SW 1271 (cell line): Measurements from ENCODE around the gene ASB14.
A peak's percentile ranks its signal among the peaks of the same experiment; 100 is the strongest.
"Not testable (repeated sequence)": the region's sequence is repeated elsewhere in the genome, so short reads cannot be mapped to it uniquely, and the experiment has no call there.

ENCODE experiments used
- DNase-seq, 2 experiments: peaks; one replicate each; lab custom pipeline; 2025; lab: John Stamatoyannopoulos, UW

The ASB14 gene

DNA sequence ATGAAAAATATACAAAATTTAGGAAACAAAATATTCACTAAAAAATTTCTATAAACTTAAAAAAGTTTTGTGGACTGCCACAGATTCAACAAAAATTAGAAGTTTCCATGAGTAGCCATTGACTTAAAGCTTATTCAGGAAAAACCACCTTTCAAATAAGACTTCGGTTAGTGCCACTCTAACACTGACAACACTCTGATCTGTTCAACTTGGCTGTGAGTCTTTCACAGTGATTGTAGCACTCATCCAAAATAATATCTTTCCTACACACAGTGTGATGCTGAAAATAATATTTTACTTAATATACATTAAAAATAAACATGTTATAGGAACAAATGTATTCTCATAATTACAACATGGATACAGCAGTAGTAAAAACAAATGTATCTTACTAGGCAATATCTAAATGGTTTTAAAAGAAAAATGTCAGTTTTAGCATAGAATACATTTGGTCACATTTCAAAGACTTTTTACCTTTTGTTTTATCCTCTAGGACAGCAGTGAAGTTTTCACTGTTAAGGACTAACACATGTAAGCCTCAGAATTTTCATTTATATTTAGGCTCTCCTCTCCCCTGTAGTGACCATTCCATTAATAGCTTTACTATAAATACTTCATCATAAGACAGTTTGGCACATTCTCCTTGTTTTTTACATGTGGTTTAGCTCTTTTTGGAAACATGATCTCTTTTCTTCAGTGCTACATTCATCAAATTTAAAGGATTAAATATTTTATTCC lies at the start of gene ASB14:
ASB14 (minus strand) TSS at position 527 of the 738 bp plus-strand sequence. CDS start 652 bp downstream, outside the sequence.
- no peak for DNase-seq

GRCh38 chr3:57339071-57339642 lies 46.7 kb upstream of the ASB14 start:
- DNase-seq = not testable (repeated sequence)

DNA sequence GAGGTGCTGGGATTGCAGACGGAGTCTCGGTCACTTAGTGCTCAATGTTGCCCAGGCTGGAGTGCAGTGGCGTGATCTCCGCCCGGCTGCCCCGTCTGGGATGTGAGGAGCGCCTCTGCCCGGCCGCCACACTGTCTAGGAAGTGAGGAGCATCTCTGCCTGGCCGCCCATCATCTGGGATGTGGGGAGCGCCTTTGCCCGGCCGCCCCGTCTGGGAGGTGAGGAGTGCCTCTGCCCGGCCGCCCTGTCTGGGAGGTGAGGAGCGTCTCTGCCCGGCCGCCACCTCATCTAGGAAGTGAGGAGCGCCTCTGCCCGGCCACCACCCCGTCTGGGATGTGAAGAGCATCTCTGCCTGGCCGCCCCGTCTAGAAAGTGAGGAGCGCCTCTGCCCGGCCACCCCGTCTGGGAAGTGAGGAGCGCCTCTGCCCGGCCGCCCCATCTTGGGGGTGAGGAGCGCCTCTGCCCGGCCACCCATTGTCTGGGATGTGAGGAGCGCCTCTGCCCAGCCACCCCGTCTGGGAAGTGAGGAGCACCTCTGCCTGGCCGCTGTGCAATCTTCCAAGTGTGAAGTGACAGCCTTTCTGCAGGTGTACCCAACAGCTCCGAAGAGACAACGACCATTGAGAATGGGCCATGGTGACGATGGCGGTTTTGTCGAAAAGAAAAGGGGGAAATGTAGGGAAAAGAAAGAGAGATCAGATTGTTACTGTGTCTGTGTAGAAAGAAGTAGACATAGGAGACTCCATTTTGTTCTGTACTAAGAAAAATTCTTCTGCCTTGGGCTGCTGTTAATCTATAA lies 46.0 kb upstream of the ASB14 start:
- not testable (repeated sequence) for DNase-seq

GRCh38 chr3:57335283-57335938 lies 42.9 kb upstream of the ASB14 start:
- no peak for DNase-seq

GRCh38 chr3:57331078-57331610 lies 38.7 kb upstream of the ASB14 start:
- DNase-seq = no peak

- not testable (repeated sequence) for DNase-seq
These were observed 34.0 kb upstream of the ASB14 start for GRCh38 chr3:57326498-57326897.

- no peak for DNase-seq
These were observed 21.7 kb upstream of the ASB14 start for GRCh38 chr3:57314204-57314603.

GRCh38 chr3:57309769-57310360 lies 17.4 kb upstream of the ASB14 start:
- no peak for DNase-seq

- not testable (repeated sequence) for DNase-seq
These were observed 11.0 kb upstream of the ASB14 start for GRCh38 chr3:57303520-57303919.

- DNase-seq = peak; percentile 0 to 15
These were observed 5.6 kb upstream of the ASB14 start for GRCh38 chr3:57298041-57298440.

DNA sequence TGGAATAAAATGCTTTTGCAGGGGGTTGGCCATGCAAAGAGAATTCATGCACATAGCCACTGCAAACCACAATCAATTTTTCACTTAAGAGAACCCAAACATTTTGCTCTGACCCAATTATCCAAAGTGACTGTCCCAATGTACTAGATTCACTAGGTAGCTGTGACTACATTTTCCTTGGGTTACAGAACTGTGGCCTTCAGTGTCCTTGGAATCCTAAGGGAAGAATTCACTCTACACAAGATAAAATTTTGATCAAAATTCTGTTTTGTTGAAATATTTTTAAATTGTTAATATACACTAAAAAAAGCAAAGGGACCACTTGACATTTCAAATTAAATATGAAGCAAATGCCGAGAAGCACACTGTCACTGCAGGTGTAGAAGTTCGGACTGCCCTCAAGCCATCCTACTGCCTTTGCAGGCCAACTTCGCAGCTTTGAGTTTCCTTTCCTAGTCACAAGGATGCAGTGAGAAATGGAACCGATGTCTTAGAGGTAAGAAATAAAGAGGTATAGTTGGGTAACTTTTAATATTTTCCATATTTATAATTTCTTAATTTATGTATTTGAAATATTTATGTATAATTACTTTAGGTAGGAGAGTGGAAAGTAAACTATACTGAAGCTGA lies 527 bp upstream of the ASB14 start:
- DNase-seq = no peak

DNA sequence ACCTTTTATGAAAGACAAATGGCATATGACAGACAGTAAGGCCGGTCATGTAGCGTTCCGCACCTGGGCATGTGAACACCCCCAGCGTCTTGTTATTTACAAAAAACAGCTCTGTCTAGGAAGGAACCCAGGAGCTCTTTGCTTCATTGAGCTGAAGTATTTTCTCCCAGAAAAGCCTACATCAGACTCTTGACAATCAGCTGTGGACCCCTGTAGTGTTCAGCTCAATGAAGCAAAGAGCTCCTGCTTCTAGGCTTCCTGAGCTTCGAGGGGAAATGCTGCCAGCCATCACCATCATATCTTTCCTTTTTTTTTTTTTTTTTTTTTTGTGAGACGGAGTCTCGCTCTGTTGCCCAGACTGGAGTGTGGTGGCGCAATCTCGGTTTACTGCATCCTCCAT lies 4.1 kb downstream of the ASB14 start:
- DNase-seq = no peak

DNA sequence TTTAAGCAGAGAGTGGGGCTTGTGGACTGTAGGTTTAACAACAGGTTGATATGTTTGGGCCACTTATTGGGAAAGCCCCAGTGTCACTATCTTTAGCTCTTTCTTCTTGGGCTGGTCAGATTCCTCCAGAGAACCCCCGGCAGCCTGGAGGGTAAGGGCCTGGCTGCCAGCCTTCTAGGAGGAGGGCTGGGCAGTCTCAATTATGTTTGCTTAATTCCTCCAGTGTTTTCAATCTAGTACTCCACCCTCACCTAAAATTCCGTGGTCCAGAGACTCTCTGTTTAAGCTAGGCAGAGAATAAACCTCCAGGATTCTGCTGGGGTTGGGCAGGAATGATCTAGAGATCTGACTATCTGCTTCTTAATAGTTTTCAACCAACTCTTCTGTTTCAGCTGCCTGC lies 5.3 kb downstream of the ASB14 start:
- DNase-seq = no peak

GRCh38 chr3:57283334-57283733 lies 9.2 kb downstream of the ASB14 start:
- DNase-seq = no peak

DNA sequence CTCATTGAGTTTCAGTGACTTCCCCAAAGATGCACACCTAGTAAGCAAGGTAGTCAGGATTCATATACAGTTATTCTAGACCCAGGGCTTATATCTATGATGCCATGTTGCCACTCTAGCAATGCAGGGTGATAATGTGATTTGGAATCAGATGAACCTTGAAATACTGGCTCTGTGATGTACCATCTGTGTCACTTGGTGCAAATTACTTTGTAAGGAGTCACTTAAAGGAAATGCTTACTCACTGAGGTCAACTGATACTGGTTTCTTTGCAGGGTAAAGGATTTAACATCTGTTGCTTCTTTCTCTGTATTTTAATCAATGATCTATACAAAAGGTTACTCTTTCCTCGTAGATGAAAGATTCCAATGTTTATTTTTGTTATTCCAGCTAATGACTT lies 10.8 kb downstream of the ASB14 start:
- peak in 1 of 2 experiments; percentile 17 for DNase-seq

GRCh38 chr3:57279685-57280084 lies 12.8 kb downstream of the ASB14 start:
- DNase-seq = no peak

- DNase-seq = no peak
These were observed 14.2 kb downstream of the ASB14 start for GRCh38 chr3:57278237-57278636.

DNA sequence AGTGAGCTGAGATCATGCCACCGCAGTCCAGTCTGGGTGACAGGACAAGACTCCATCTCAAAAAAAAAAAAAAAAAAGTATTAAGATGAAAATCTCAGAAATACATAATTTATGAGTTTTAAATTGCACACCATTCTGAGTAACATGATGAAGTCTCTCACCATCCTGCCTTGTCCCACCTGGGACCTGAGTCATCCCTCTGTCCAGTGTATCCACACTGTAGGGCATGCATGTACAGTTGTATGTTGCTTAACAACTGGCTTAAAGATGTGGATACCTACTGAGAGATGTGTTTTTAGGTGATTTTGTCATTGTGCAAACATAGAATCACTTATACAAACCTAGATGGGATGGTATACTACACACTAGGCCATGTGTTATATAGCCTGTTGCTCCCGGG lies 17.1 kb downstream of the ASB14 start:
- DNase-seq = no peak

- no peak for DNase-seq
These were observed 17.6 kb downstream of the ASB14 start for GRCh38 chr3:57274845-57275244.

GRCh38 chr3:57268416-57268815 lies 24.1 kb downstream of the ASB14 start:
- DNase-seq = no peak

DNA sequence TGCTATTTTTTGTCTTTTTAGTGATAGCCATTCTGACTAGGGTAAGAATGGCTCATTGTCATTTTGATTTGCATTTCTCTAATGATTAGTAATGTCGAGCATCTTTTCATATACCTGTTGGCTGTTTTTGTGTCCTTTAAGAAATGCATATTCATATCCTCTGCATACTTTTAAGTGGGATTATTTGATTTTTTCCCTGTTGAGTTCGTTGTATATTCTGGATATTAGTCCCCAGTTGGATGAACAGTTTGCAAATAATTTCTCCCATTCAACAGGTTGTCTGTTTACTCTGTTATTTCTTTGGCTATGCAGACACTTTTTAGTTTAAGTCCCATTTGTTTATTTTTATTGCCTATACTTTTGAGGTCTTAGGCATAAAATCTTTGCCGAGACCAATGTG lies 30.6 kb downstream of the ASB14 start:
- no peak for DNase-seq
